Fibroblast of skin of right quadriceps (primary cell): ENCODE data around the gene EHD1.
A peak's percentile ranks its signal among the peaks of the same experiment; 100 is the strongest.
"Not testable (repeated sequence)": the region's sequence is repeated elsewhere in the genome, so short reads cannot be mapped to it uniquely, and the experiment has no call there.

ENCODE experiments used
- DNase-seq: peaks from one replicate; pipeline ENCODE4 v3.0.0-alpha.2; 2013

The EHD1 gene

GRCh38 chr11:64817476-64817875 is 60.9 kb downstream of the EHD1 start:
- DNase-seq, result no peak

- DNase-seq, result not testable (repeated sequence)
Observed at GRCh38 chr11:64815433-64815832, 63.0 kb downstream of the EHD1 start.

- no peak for DNase-seq
Observed at GRCh38 chr11:64814712-64815187, 63.7 kb downstream of the EHD1 start.

- DNase-seq, result no peak
Observed at GRCh38 chr11:64813826-64814225, 64.6 kb downstream of the EHD1 start.

- no peak for DNase-seq
Observed at GRCh38 chr11:64810891-64811272, 67.5 kb downstream of the EHD1 start.

GRCh38 chr11:64810271-64810890 is 68.0 kb downstream of the EHD1 start, which contains the start of gene MEN1:
Gene MEN1 (minus strand): TSS chr11:64810551. CDS start chr11:64810109, 442 bp downstream.
- DNase-seq, result peak; percentile 95

- no peak for DNase-seq
Observed at GRCh38 chr11:64809781-64810241, 68.6 kb downstream of the EHD1 start.

GRCh38 chr11:64805481-64805880 is 72.9 kb downstream of the EHD1 start:
- no peak for DNase-seq

- DNase-seq, result no peak
Observed at GRCh38 chr11:64804346-64805210, 73.8 kb downstream of the EHD1 start.

GRCh38 chr11:64803846-64804345 is 74.5 kb downstream of the EHD1 start:
- no peak for DNase-seq

- peak; percentile 81 for DNase-seq
Observed at GRCh38 chr11:64803158-64803845, 75.1 kb downstream of the EHD1 start, which contains the start of gene MAP4K2. Gene MAP4K2 (minus strand): TSS chr11:64803214. CDS start chr11:64803149, 65 bp downstream.

GRCh38 chr11:64802370-64803157 is 75.9 kb downstream of the EHD1 start:
- DNase-seq, result no peak
